ENCODE data around the gene ARPC3. TPM values are rescaled to one million over a fixed set of nuclear protein-coding genes. Genes with fewer than 3 reads are reported as not detected.

The ARPC3 gene
- total RNA-seq, result 195 TPM

DNA sequence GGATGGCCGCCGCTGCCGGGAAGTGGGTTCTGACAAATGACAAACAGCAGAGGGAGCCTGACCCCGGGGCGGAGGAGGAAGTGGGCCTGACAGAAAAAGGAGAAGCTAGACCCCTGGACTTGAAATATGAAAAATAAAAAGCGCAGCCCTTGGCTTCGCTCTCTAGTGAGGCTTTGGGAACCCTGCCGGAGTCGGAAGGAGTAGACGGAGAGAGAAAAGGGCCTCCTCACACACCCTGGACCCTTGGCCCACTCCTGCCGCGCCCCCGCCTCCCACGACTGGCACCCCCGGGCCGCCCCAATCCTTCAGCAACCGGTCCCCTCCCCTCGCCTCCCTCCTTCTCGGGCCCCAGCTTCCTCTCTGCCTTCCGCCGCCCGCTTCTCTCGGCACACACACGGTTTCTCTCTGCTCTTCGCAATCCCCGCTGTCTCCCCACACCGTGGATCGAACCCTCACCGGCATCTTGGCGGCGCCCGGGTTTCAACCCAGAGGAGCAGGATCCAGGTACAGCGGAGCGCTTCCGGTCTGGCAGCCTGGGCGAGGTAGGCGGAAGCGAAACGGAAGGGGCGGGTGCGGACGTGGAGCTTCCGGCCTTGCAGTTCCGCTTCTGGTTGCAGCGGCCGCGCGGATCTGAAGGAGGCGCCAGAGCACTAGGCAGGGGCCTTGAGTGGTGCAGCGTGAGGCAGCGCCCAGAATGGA, at the start of gene ARPC3:
Gene ARPC3 (minus strand): TSS at position 539 of the 699 bp plus-strand sequence. CDS start 77 bp downstream, at position 462.

DNA sequence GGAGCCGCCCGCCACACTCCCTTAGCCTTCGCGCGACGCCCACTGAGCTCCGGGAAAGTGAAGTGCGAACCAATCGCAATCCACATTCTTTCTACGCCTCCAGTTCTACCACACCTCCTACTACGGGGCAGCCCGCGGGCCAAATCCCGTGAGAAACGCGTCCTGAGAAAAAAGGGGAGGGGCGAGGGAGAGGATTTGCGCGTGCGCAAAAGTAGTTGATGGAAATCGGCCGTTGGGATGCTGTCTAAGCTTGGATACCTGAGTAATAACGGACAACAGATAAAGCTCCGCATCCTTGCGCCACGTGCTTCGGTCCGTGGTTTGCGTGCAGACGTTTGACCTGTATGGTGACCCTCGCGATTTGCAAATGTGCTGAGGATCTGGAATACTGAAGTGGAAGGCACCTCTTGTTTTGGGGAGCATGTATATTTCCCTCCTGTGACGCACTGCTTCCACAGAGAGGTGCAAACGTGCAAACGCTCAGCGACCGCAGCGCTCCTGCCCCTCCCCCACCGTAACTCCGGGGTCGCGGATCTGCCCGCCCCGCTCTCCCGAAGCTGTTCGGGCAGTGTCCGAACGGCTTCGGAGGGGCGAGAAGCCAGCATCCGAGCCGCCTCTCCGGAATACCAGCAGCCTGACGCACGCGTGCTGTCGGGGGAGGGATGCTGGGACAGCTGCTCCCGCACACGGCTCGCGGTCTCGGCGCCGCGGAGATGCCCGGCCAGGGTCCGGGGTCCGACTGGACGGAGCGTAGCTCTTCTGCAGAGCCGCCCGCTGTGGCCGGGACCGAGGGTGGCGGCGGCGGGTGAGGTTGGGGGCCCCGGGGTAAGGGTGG, 18.3 kb upstream of the ARPC3 start, which contains the start of the genes FAM216A and GPN3:
Gene FAM216A (plus strand): TSS at position 632 of the 835 bp plus-strand sequence. CDS start 31 bp downstream, at position 663.
Gene GPN3 (minus strand): TSS at position 44 of the 835 bp plus-strand sequence. CDS start 54 bp downstream, outside the sequence.

DNA sequence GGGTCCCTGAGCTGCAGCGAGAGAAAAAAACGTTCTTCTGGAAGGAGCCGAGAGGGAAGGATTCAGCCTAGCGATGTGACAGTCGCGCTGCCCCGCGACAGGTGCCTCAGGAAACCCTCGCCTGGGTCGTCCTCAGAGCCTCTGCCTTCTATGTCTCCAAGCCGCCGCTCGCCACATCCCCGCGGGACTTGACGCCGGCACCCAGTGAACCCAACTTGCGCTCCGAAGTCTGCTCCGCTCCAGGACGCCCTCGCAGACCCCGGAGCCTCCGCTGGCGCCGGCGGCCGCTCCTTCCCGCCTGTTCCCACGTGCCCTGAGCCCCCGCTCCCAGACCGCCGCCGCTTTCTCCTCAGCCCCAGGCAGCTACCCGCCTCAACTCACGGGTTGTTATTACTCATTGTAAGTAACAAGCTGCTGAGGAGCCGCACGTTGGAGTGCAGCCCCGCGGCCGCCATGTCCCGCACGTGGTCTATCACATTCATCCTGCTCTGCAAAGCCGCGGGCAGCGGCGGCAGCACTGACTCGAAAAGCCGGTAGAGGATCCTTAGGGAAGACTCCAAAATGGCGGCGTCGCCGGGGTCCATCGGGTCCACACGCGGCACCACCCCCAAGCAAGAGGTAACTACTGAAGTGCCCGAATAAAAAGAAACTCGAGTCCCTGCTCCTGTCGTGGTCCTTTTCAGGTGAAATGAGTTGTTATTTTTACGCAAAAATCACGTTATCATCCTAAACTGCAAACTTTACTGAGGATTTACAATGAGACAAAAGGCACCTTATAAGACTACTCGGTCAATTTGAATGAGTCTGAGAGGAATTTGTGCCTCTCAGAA, 46.8 kb downstream of the ARPC3 start, which contains the start of gene ANAPC7:
Gene ANAPC7 (minus strand): TSS at position 563 of the 830 bp plus-strand sequence. CDS start 81 bp downstream, at position 482.

Other genes starting within 250 kb of the ARPC3 start
- 192 TPM for gene ATP2A2, start 169.1 kb downstream of the ARPC3 start, total RNA-seq
- gene ANAPC7, start 46.6 kb downstream of the ARPC3 start, total RNA-seq, result 67.0 TPM
- gene GPN3, start 17.9 kb upstream of the ARPC3 start, total RNA-seq, result 16.1 TPM
- 16.7 TPM for gene FAM216A, start 18.5 kb upstream of the ARPC3 start, total RNA-seq
- 107 TPM for gene VPS29, start 51.8 kb upstream of the ARPC3 start, total RNA-seq
- gene RAD9B, start 52.0 kb upstream of the ARPC3 start, total RNA-seq, result 1.9 TPM
- 16.7 TPM for gene PPTC7, start 133.0 kb upstream of the ARPC3 start, total RNA-seq
- 49.9 TPM for gene TCTN1, start 163.8 kb upstream of the ARPC3 start, total RNA-seq
- 6.8 TPM for gene HVCN1, start 238.8 kb upstream of the ARPC3 start, total RNA-seq

Data from camera-type eye (tissue), 1 donor.